HEK293 (cell line): ENCODE data around the gene GMDS.

Source experiments
- BCL6B ChIP-seq: fragments of 450-650 bp; formaldehyde crosslinking; IDR thresholded peaks from 2 replicates; pipeline ENCODE4 v1.5.1; 2017; ENCODE audit warnings: missing biosample characterization, missing genetic modification characterization
- HOXC10 ChIP-seq: sonication (generic); formaldehyde crosslinking; IDR thresholded peaks from 2 replicates; pipeline ENCODE4 v1.8.1; 2023; ENCODE audit warnings: mild to moderate bottlenecking, missing genetic modification reagents
- HOXD13 ChIP-seq: sonication (generic); formaldehyde crosslinking; IDR thresholded peaks from 2 replicates; pipeline ENCODE4 v1.8.0; 2022; ENCODE audit warnings: missing genetic modification reagents, borderline replicate concordance
- KLF1 ChIP-seq: fragments of 450-650 bp; formaldehyde crosslinking; IDR thresholded peaks from 2 replicates; pipeline ENCODE4 v1.5.1; 2016; ENCODE audit warnings: missing biosample characterization, missing genetic modification characterization
- KLF8 ChIP-seq: fragments of 450-650 bp; formaldehyde crosslinking; IDR thresholded peaks from 2 replicates; pipeline ENCODE4 v1.5.1; 2016; ENCODE audit warnings: missing biosample characterization, missing genetic modification characterization
- OSR2 ChIP-seq: fragments of 450-650 bp; formaldehyde crosslinking; IDR thresholded peaks from 2 replicates; pipeline ENCODE4 v1.5.1; 2016; ENCODE audit warnings: missing biosample characterization, missing genetic modification characterization
- PRDM4 ChIP-seq: fragments of 450-650 bp; formaldehyde crosslinking; IDR thresholded peaks from 2 replicates; pipeline ENCODE4 v1.5.1; 2017; ENCODE audit warnings: missing biosample characterization, missing genetic modification characterization
- YY1 ChIP-seq: fragments of 450-650 bp; formaldehyde crosslinking; IDR thresholded peaks from 2 replicates; pipeline ENCODE4 v1.5.1; 2018; ENCODE audit warnings: missing biosample characterization, missing genetic modification characterization
- ZBTB1 ChIP-seq: fragments of 450-650 bp; formaldehyde crosslinking; IDR thresholded peaks from 2 replicates; pipeline ENCODE4 v1.5.1; 2016; ENCODE audit warnings: missing biosample characterization, missing genetic modification characterization
- ZBTB49 ChIP-seq: fragments of 450-650 bp; formaldehyde crosslinking; IDR thresholded peaks from 2 replicates; pipeline ENCODE4 v1.5.1; 2016; ENCODE audit warnings: missing biosample characterization, missing genetic modification characterization, low read depth
- ZBTB6 ChIP-seq: fragments of 450-650 bp; formaldehyde crosslinking; IDR thresholded peaks from 2 replicates; pipeline ENCODE4 v1.5.1; 2017; ENCODE audit warnings: missing biosample characterization, missing genetic modification characterization
- ZFP3 ChIP-seq: fragments of 450-650 bp; formaldehyde crosslinking; IDR thresholded peaks from 2 replicates; pipeline ENCODE4 v1.5.1; 2016; ENCODE audit warnings: low read depth, missing biosample characterization, missing genetic modification characterization
- ZFP37 ChIP-seq: fragments of 450-650 bp; formaldehyde crosslinking; IDR thresholded peaks from 2 replicates; pipeline ENCODE4 v1.5.1; 2016; ENCODE audit warnings: missing biosample characterization, missing genetic modification characterization
- ZFP69B ChIP-seq: fragments of 450-650 bp; formaldehyde crosslinking; IDR thresholded peaks from 2 replicates; pipeline ENCODE4 v1.5.1; 2016; ENCODE audit warnings: missing biosample characterization, missing genetic modification characterization
- ZNF140 ChIP-seq: fragments of 450-650 bp; formaldehyde crosslinking; IDR thresholded peaks from 2 replicates; pipeline ENCODE4 v1.5.1; 2016; ENCODE audit warnings: missing biosample characterization, missing genetic modification characterization
- ZNF146 ChIP-seq: fragments of 450-650 bp; formaldehyde crosslinking; IDR thresholded peaks from 2 replicates; pipeline ENCODE4 v1.5.1; 2016; ENCODE audit warnings: missing biosample characterization, missing genetic modification characterization
- ZNF157 ChIP-seq: fragments of 450-650 bp; formaldehyde crosslinking; IDR thresholded peaks from 2 replicates; pipeline ENCODE4 v1.5.1; 2016; ENCODE audit warnings: missing biosample characterization, missing genetic modification characterization
- ZNF280D ChIP-seq: fragments of 450-650 bp; formaldehyde crosslinking; IDR thresholded peaks from 2 replicates; pipeline ENCODE4 v1.5.1; 2016; ENCODE audit warnings: missing biosample characterization, missing genetic modification characterization
- ZNF366 ChIP-seq: fragments of 450-650 bp; formaldehyde crosslinking; conservative IDR thresholded peaks from 2 replicates; pipeline ENCODE4 v1.5.1; 2016; ENCODE audit warnings: missing biosample characterization, missing genetic modification characterization
- ZNF416 ChIP-seq: fragments of 450-650 bp; formaldehyde crosslinking; IDR thresholded peaks from 2 replicates; pipeline ENCODE4 v1.5.1; 2016; ENCODE audit warnings: missing biosample characterization, missing genetic modification characterization
- ZNF423 ChIP-seq: fragments of 450-650 bp; formaldehyde crosslinking; IDR thresholded peaks from 2 replicates; pipeline ENCODE4 v1.5.1; 2016; ENCODE audit warnings: missing biosample characterization, missing genetic modification characterization
- ZNF488 ChIP-seq: fragments of 450-650 bp; formaldehyde crosslinking; IDR thresholded peaks from 2 replicates; pipeline ENCODE4 v1.5.1; 2016; ENCODE audit warnings: missing biosample characterization, missing genetic modification characterization
- ZNF544 ChIP-seq: fragments of 450-650 bp; formaldehyde crosslinking; IDR thresholded peaks from 2 replicates; pipeline ENCODE4 v1.5.0; 2017; ENCODE audit warnings: missing biosample characterization, missing genetic modification characterization
- ZNF549 ChIP-seq: fragments of 450-650 bp; IDR thresholded peaks from 2 replicates; pipeline ENCODE4 v1.5.1; 2018; ENCODE audit warnings: missing biosample characterization, missing genetic modification characterization, mild to moderate bottlenecking, inconsistent platforms, moderate library complexity
- ZNF596 ChIP-seq: fragments of 450-650 bp; IDR thresholded peaks from 2 replicates; pipeline ENCODE4 v1.5.0; 2018; ENCODE audit warnings: missing biosample characterization, mild to moderate bottlenecking, missing genetic modification characterization, moderate library complexity
- ZNF610 ChIP-seq: fragments of 450-650 bp; formaldehyde crosslinking; IDR thresholded peaks from 2 replicates; pipeline ENCODE4 v1.5.1; 2016; ENCODE audit warnings: missing biosample characterization, missing genetic modification characterization, borderline replicate concordance
- ZSCAN18 ChIP-seq: fragments of 450-650 bp; formaldehyde crosslinking; IDR thresholded peaks from 2 replicates; pipeline ENCODE4 v1.5.1; 2016; ENCODE audit warnings: missing biosample characterization, missing genetic modification characterization
- ZXDB ChIP-seq: fragments of 450-650 bp; formaldehyde crosslinking; IDR thresholded peaks from 2 replicates; pipeline ENCODE4 v1.5.1; 2016; ENCODE audit warnings: missing biosample characterization, missing genetic modification characterization

The GMDS gene

GRCh38 chr6:1670711-1671462 lies 574.5 kb downstream of the GMDS start (continued):
- no peak for TF ChIP-seq ZNF280D (tag by site-specific recombination)
- TF ChIP-seq ZNF146 = no peak; the same call in 1 of the 2 replicates
- no peak for TF ChIP-seq ZNF544 (tag by site-specific recombination)
- TF ChIP-seq KLF8 (tag by site-specific recombination) = no peak
- TF ChIP-seq ZFP3 = no peak
- no peak for TF ChIP-seq ZFP37 (tag by site-specific recombination)
- peak; percentile 29; the same call in 1 of the 2 replicates for TF ChIP-seq YY1
- peak; percentile 88 for TF ChIP-seq ZNF423 (tag by site-specific recombination)
- TF ChIP-seq ZNF366 (tag by site-specific recombination) = no peak
- TF ChIP-seq KLF1 (tag by site-specific recombination) = no peak
- TF ChIP-seq ZNF610 (tag by site-specific recombination) = no peak
- no peak for TF ChIP-seq ZBTB1 (tag by site-specific recombination)
- TF ChIP-seq ZNF157 (tag by site-specific recombination) = no peak
- TF ChIP-seq OSR2 = peak; percentile 69
- no peak for TF ChIP-seq ZNF416 (tag by site-specific recombination)
- TF ChIP-seq ZBTB49 (tag by site-specific recombination) = no peak
- TF ChIP-seq HOXD13 (CRISPR knock-in tag) = no peak
- peak; percentile 48; the same call in 1 of the 2 replicates for TF ChIP-seq ZXDB
- no peak for TF ChIP-seq ZNF488 (tag by site-specific recombination)
- no peak for TF ChIP-seq PRDM4 (tag by site-specific recombination)
- TF ChIP-seq BCL6B (tag by site-specific recombination) = no peak
- no peak for TF ChIP-seq ZSCAN18 (tag by site-specific recombination)
- no peak for TF ChIP-seq ZBTB6 (tag by site-specific recombination)
- TF ChIP-seq ZFP69B (tag by site-specific recombination) = no peak
- no peak for TF ChIP-seq ZNF549 (tag by site-specific recombination)
- TF ChIP-seq ZNF596 (tag by site-specific recombination) = 0 out of 2 replicates have a peak, but pooled peaks have one; percentile 15
- TF ChIP-seq HOXC10 (CRISPR knock-in tag) = no peak
- TF ChIP-seq ZNF140 (tag by site-specific recombination) = no peak
